ENCODE data around the gene MGARP.

MGARP gene

DNA sequence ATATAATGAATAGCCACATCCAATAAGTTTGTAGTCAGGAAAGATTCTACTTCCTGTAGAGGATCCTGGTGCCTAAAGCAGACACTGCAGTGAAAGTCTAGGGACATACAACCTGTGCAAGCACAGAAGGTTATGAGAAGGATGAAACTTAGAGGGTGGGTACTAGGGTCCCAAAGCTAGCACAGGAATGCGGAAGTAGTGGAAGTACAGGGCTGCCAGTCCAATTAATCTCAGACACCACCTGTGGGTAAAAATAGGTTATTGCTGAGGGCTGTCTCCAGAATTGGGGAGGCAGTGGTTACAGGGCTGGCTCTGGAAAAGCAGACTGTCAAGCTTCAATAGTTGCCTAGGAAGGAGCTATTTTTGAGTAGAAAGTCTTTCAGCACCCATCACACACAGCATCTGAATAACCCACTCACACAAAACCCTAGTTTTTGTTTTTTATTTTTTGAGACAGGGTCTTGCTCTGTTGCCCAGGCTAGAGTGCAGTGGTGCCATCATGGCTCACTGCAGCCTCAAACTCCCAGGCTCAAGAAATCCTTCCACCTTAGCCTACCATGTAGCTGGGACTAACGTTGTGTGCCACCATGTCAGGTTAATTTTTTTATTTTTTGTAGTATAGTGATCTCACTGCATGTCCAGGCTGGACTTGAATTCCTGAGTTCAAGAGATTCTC, 52.2 kb downstream of the MGARP start:
- H3K4me3 ChIP-seq (ENCODE audit: insufficient read depth in 1 of 2, low read depth in 1 of 2, low read length in 2 of 2) = no peak overlapping the region
- H3K9me3 ChIP-seq (ENCODE audit: control insufficient read depth, low read length) = no peaks in the 10 kb centered on the region
- no peak overlapping the region for H3K4me2 ChIP-seq (ENCODE audit: low read length, poor library complexity, severe bottlenecking)

GRCh38 chr4:139223682-139224317, 56.2 kb downstream of the MGARP start:
- no peak overlapping the region for H2BK120ac ChIP-seq (ENCODE audit: low read depth, low read length)
- H2BK15ac ChIP-seq (ENCODE audit: low read depth, poor library complexity, severe bottlenecking) = no peak overlapping the region
- no peak overlapping the region for H3K18ac ChIP-seq (ENCODE audit: low read depth in 1 of 2, low read length in 2 of 2)
- no peaks in the 10 kb centered on the region for H3K36me3 ChIP-seq (ENCODE audit: control insufficient read depth in 1 of 2, insufficient read depth in 2 of 2, low read depth in 1 of 2, low read length in 2 of 2)
- H3K4me2 ChIP-seq (ENCODE audit: low read length, poor library complexity, severe bottlenecking) = no peak overlapping the region
- no peak overlapping the region for H4K8ac ChIP-seq (ENCODE audit: low read length)
- H3K27me3 ChIP-seq (ENCODE audit: control insufficient read depth in 1 of 2, insufficient read depth in 1 of 2, low read length in 2 of 2) = no peaks in the 10 kb centered on the region
- no peaks in the 10 kb centered on the region for H3K4me1 ChIP-seq (ENCODE audit: control insufficient read depth, insufficient read depth, low read depth, low read length)
- no peak overlapping the region for H2BK12ac ChIP-seq (ENCODE audit: low read length in 2 of 2)
- H3K9me3 ChIP-seq (ENCODE audit: control insufficient read depth, low read length) = no peaks in the 10 kb centered on the region
- no peak overlapping the region for H3K4ac ChIP-seq (ENCODE audit: low read depth in 1 of 2, low read length in 2 of 2)
- no peak overlapping the region for H3K27ac ChIP-seq (ENCODE audit: low read length, poor library complexity, severe bottlenecking)
- 100% methylated on average over 1 of the region's 2 CpGs for WGBS
- H2BK5ac ChIP-seq (ENCODE audit: low read depth, low read length, poor library complexity, severe bottlenecking) = no peak overlapping the region
- no peak overlapping the region for H2AFZ ChIP-seq (ENCODE audit: low read depth, low read length)
- no peak overlapping the region for H3K4me3 ChIP-seq (ENCODE audit: insufficient read depth in 1 of 2, low read depth in 1 of 2, low read length in 2 of 2)
- H3K23ac ChIP-seq (ENCODE audit: low read length in 2 of 2) = no peak overlapping the region
- no peak overlapping the region for H4K91ac ChIP-seq (ENCODE audit: low read length)
- H3K14ac ChIP-seq (ENCODE audit: low read length in 2 of 2) = no peak overlapping the region
- DNase-seq = no peak
- no peak overlapping the region for H2AK5ac ChIP-seq (ENCODE audit: low read length, severe bottlenecking)
- no peaks in the 10 kb centered on the region for H3K79me1 ChIP-seq (replicated peaks; ENCODE audit: low read length, poor library complexity, severe bottlenecking)
- no peak overlapping the region for H3K9ac ChIP-seq (ENCODE audit: low read length)

More for the DNA sequence above, 52.2 kb downstream of the MGARP start:
- Histone ChIP-seq H4K91ac (ENCODE audit: low read length) (no peak overlapping the region), H3K79me1 (replicated peaks; ENCODE audit: low read length, poor library complexity, severe bottlenecking) (no peaks in the 10 kb centered on the region), H3K4ac (ENCODE audit: low read depth in 1 of 2, low read length in 2 of 2) (no peak overlapping the region), H3K27ac (ENCODE audit: low read length, poor library complexity, severe bottlenecking) (no peak overlapping the region), H2BK12ac (ENCODE audit: low read length in 2 of 2) (no peak overlapping the region), H2BK5ac (ENCODE audit: low read depth, low read length, poor library complexity, severe bottlenecking) (no peak overlapping the region), H3K23ac (ENCODE audit: low read length in 2 of 2) (no peak overlapping the region), H2AK5ac (ENCODE audit: low read length, severe bottlenecking) (no peak overlapping the region), H2BK15ac (ENCODE audit: low read depth, poor library complexity, severe bottlenecking) (no peak overlapping the region), H3K14ac (ENCODE audit: low read length in 2 of 2) (no peak overlapping the region), H4K8ac (ENCODE audit: low read length) (no peak overlapping the region), H2BK120ac (ENCODE audit: low read depth, low read length) (no peak overlapping the region), H3K18ac (ENCODE audit: low read depth in 1 of 2, low read length in 2 of 2) (no peak overlapping the region), H3K27me3 (ENCODE audit: control insufficient read depth in 1 of 2, insufficient read depth in 1 of 2, low read length in 2 of 2) (no peaks in the 10 kb centered on the region), H3K36me3 (ENCODE audit: control insufficient read depth in 1 of 2, insufficient read depth in 2 of 2, low read depth in 1 of 2, low read length in 2 of 2) (no peaks in the 10 kb centered on the region), H3K4me1 (ENCODE audit: control insufficient read depth, insufficient read depth, low read depth, low read length) (no peaks in the 10 kb centered on the region), H3K9ac (ENCODE audit: low read length) (no peak overlapping the region), H2AFZ (ENCODE audit: low read depth, low read length) (no peak overlapping the region)
- no peak for DNase-seq
- 100% methylated on average over 1 of the region's 2 CpGs for WGBS

GRCh38 chr4:139222215-139222614, 57.8 kb downstream of the MGARP start:
- no peak overlapping the region for H3K4me3 ChIP-seq (ENCODE audit: insufficient read depth in 1 of 2, low read depth in 1 of 2, low read length in 2 of 2)
- H2AFZ ChIP-seq (ENCODE audit: low read depth, low read length) = no peak overlapping the region
- H3K14ac ChIP-seq (ENCODE audit: low read length in 2 of 2) = no peak overlapping the region
- H3K9ac ChIP-seq (ENCODE audit: low read length) = no peak overlapping the region
- H4K8ac ChIP-seq (ENCODE audit: low read length) = no peak overlapping the region
- no peak overlapping the region for H2AK5ac ChIP-seq (ENCODE audit: low read length, severe bottlenecking)
- H3K27ac ChIP-seq (ENCODE audit: low read length, poor library complexity, severe bottlenecking) = no peak overlapping the region
- no peaks in the 10 kb centered on the region for H3K27me3 ChIP-seq (ENCODE audit: control insufficient read depth in 1 of 2, insufficient read depth in 1 of 2, low read length in 2 of 2)
- no peak overlapping the region for H2BK120ac ChIP-seq (ENCODE audit: low read depth, low read length)
- no peak overlapping the region for H4K91ac ChIP-seq (ENCODE audit: low read length)
- no peak overlapping the region for H2BK12ac ChIP-seq (ENCODE audit: low read length in 2 of 2)
- H3K4me2 ChIP-seq (ENCODE audit: low read length, poor library complexity, severe bottlenecking) = no peak overlapping the region
- DNase-seq = no peak
- WGBS = 99% methylated on average over 3 of the region's 5 CpGs
- no peaks in the 10 kb centered on the region for H3K4me1 ChIP-seq (ENCODE audit: control insufficient read depth, insufficient read depth, low read depth, low read length)
- H3K18ac ChIP-seq (ENCODE audit: low read depth in 1 of 2, low read length in 2 of 2) = no peak overlapping the region
- no peak overlapping the region for H3K4ac ChIP-seq (ENCODE audit: low read depth in 1 of 2, low read length in 2 of 2)
- H2BK5ac ChIP-seq (ENCODE audit: low read depth, low read length, poor library complexity, severe bottlenecking) = no peak overlapping the region
- H3K23ac ChIP-seq (ENCODE audit: low read length in 2 of 2) = no peak overlapping the region
- H2BK15ac ChIP-seq (ENCODE audit: low read depth, poor library complexity, severe bottlenecking) = no peak overlapping the region
- no peaks in the 10 kb centered on the region for H3K79me1 ChIP-seq (replicated peaks; ENCODE audit: low read length, poor library complexity, severe bottlenecking)
- H3K9me3 ChIP-seq (ENCODE audit: control insufficient read depth, low read length) = no peaks in the 10 kb centered on the region
- H3K36me3 ChIP-seq (ENCODE audit: control insufficient read depth in 1 of 2, insufficient read depth in 2 of 2, low read depth in 1 of 2, low read length in 2 of 2) = no peaks in the 10 kb centered on the region

- Histone ChIP-seq H3K36me3 (ENCODE audit: control insufficient read depth in 1 of 2, insufficient read depth in 2 of 2, low read depth in 1 of 2, low read length in 2 of 2) (no peaks in the 10 kb centered on the region), H2BK120ac (ENCODE audit: low read depth, low read length) (no peak overlapping the region), H4K91ac (ENCODE audit: low read length) (no peak overlapping the region), H2BK5ac (ENCODE audit: low read depth, low read length, poor library complexity, severe bottlenecking) (no peak overlapping the region), H2BK15ac (ENCODE audit: low read depth, poor library complexity, severe bottlenecking) (no peak overlapping the region), H3K4me2 (ENCODE audit: low read length, poor library complexity, severe bottlenecking) (no peak overlapping the region), H3K18ac (ENCODE audit: low read depth in 1 of 2, low read length in 2 of 2) (no peak overlapping the region), H3K27me3 (ENCODE audit: control insufficient read depth in 1 of 2, insufficient read depth in 1 of 2, low read length in 2 of 2) (no peaks in the 10 kb centered on the region), H3K23ac (ENCODE audit: low read length in 2 of 2) (no peak overlapping the region), H3K79me1 (replicated peaks; ENCODE audit: low read length, poor library complexity, severe bottlenecking) (no peaks in the 10 kb centered on the region), H3K4ac (ENCODE audit: low read depth in 1 of 2, low read length in 2 of 2) (no peak overlapping the region), H3K9me3 (ENCODE audit: control insufficient read depth, low read length) (no peaks in the 10 kb centered on the region), H3K4me3 (ENCODE audit: insufficient read depth in 1 of 2, low read depth in 1 of 2, low read length in 2 of 2) (no peak overlapping the region), H2AK5ac (ENCODE audit: low read length, severe bottlenecking) (no peak overlapping the region), H3K14ac (ENCODE audit: low read length in 2 of 2) (no peak overlapping the region), H3K27ac (ENCODE audit: low read length, poor library complexity, severe bottlenecking) (no peak overlapping the region), H2BK12ac (ENCODE audit: low read length in 2 of 2) (no peak overlapping the region), H4K8ac (ENCODE audit: low read length) (no peak overlapping the region), H2AFZ (ENCODE audit: low read depth, low read length) (no peak overlapping the region), H3K4me1 (ENCODE audit: control insufficient read depth, insufficient read depth, low read depth, low read length) (no peaks in the 10 kb centered on the region), H3K9ac (ENCODE audit: low read length) (no peak overlapping the region)
- 94% methylated on average over 3 of the region's 5 CpGs for WGBS
- DNase-seq = no peak
These were observed 58.3 kb downstream of the MGARP start for GRCh38 chr4:139221687-139222086.

Data from mesenchymal stem cell (in vitro differentiated cells and primary cell).